Type B pancreatic cell (in vitro differentiated cells): ENCODE data around the gene PITRM1. TPM values are rescaled to one million over a fixed set of nuclear protein-coding genes. Genes with fewer than 3 reads are reported as not detected.

Source experiments
- DNase-seq: peaks from one replicate; pipeline ENCODE4 v3.0.0; 2021; ENCODE audit warnings: mixed read lengths; ENCODE audit not compliant: unreplicated experiment; ENCODE audit errors: extremely low spot score
- H3K27ac Mint-ChIP-seq: 2 replicates; pipeline ENCODE4 v1.8.0; 2021; ENCODE audit warnings: mild to moderate bottlenecking, mixed read lengths
- H3K27me3 Mint-ChIP-seq: 2 replicates; pipeline ENCODE4 v1.8.0; 2021; ENCODE audit warnings: mixed read lengths
- H3K36me3 Mint-ChIP-seq: 2 replicates; pipeline ENCODE4 v1.8.0; 2021; ENCODE audit warnings: mixed read lengths
- H3K4me1 Mint-ChIP-seq: one replicate; pipeline ENCODE4 v1.8.0; 2021; ENCODE audit warnings: mixed read lengths; ENCODE audit not compliant: unreplicated experiment
- H3K4me3 Mint-ChIP-seq: 2 replicates; pipeline ENCODE4 v1.8.0; 2021; ENCODE audit warnings: mild to moderate bottlenecking, mixed read lengths
- H3K9me3 Mint-ChIP-seq: 2 replicates; pipeline ENCODE4 v1.8.0; 2021; ENCODE audit warnings: mixed read lengths
- total RNA-seq: library from RNA; stranded (reverse); gene quantifications from 2 replicates; pipeline ENCODE4 v1.2.1, GENCODE V29; 2021; ENCODE audit warnings: low replicate concordance
- TF ChIP-seq, protein P1 (sequence below): fragments of 200-600 bp; sonication (generic); conservative IDR thresholded peaks from 2 replicates; pipeline ENCODE4 v1.5.0; 2021; ENCODE audit warnings: antibody characterized with exemption, mild to moderate bottlenecking

Gene PITRM1
- total RNA-seq, 1 donor from 2014 or later, result 62.3 TPM

GRCh38 chr10:3141351-3142005, 31.1 kb downstream of the PITRM1 start:
- no peaks in the 10 kb centered on the region for H3K9me3 Mint-ChIP-seq
- H3K4me3 Mint-ChIP-seq, result no peak overlapping the region
- no peaks in the 10 kb centered on the region for H3K27me3 Mint-ChIP-seq
- no peak overlapping the region for H3K27ac Mint-ChIP-seq
- no peaks in the 10 kb centered on the region for H3K4me1 Mint-ChIP-seq
- H3K36me3 Mint-ChIP-seq, result peaks cover 37% of the 10 kb centered on the region
- TF ChIP-seq, protein P1, sequence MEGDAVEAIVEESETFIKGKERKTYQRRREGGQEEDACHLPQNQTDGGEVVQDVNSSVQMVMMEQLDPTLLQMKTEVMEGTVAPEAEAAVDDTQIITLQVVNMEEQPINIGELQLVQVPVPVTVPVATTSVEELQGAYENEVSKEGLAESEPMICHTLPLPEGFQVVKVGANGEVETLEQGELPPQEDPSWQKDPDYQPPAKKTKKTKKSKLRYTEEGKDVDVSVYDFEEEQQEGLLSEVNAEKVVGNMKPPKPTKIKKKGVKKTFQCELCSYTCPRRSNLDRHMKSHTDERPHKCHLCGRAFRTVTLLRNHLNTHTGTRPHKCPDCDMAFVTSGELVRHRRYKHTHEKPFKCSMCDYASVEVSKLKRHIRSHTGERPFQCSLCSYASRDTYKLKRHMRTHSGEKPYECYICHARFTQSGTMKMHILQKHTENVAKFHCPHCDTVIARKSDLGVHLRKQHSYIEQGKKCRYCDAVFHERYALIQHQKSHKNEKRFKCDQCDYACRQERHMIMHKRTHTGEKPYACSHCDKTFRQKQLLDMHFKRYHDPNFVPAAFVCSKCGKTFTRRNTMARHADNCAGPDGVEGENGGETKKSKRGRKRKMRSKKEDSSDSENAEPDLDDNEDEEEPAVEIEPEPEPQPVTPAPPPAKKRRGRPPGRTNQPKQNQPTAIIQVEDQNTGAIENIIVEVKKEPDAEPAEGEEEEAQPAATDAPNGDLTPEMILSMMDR, result no peak
- no peak for DNase-seq

DNA sequence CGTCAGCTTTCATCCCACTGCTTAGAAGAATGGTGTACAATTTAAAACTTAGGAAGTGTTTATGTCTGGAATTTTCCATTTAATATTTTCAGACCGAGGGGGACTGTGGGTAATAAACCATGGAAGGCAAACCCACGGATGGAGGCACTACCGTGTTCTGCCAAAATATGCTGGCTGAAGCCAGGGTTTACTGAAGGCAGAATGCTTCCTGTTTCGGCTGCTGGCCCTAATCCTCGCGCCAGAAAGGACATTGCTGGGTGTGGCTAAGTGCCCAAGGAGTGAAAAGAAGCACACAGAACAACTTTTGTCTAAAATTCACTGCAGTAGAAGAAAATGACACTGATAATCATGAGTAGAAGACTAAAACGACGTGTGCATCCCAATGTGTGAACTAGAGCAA, 32.3 kb downstream of the PITRM1 start:
- peaks cover 33% of the 10 kb centered on the region for H3K36me3 Mint-ChIP-seq
- no peaks in the 10 kb centered on the region for H3K9me3 Mint-ChIP-seq
- no peak overlapping the region for H3K27ac Mint-ChIP-seq
- TF ChIP-seq, protein P1, result no peak
- H3K27me3 Mint-ChIP-seq, result no peaks in the 10 kb centered on the region
- no peak overlapping the region for H3K4me3 Mint-ChIP-seq
- H3K4me1 Mint-ChIP-seq, result no peaks in the 10 kb centered on the region
- DNase-seq, result no peak

DNA sequence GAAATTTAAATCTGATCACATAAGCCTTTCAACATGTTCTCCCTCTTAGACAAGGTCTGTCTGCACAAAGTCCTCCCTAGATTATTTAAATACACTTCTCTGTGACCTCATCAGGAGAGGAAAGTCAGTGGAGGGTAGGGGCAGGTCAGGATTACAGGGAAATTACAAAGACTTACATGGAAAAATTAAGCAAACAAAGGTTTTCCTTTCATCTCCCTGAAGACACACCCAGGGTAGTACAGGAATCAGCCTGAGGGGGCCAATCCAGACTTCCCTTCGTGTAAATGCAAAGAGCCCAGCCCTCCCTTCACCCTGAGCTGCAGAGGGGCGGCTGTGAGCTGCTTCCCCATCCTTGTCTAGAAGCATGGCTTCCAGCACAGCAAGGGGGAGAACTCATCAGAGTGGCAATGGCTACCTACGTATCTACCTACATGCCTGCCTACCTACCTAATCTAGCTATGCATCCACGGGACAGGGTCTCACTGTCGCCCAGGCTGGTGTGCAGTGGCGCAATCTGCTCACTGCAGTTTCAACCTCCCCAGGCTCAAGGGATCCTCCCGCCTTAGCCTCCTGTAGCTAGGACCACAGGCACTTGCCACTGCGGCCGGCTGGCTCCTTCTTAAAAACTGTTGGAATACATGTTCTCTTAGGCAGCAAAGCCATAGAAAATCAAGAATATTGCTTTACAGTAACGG, 33.2 kb downstream of the PITRM1 start:
- peaks cover 42% of the 10 kb centered on the region for H3K36me3 Mint-ChIP-seq
- H3K4me3 Mint-ChIP-seq, result no peak overlapping the region
- H3K4me1 Mint-ChIP-seq, result no peaks in the 10 kb centered on the region
- no peak overlapping the region for H3K27ac Mint-ChIP-seq
- no peaks in the 10 kb centered on the region for H3K9me3 Mint-ChIP-seq
- DNase-seq, result no peak
- no peaks in the 10 kb centered on the region for H3K27me3 Mint-ChIP-seq
- TF ChIP-seq, protein P1, result no peak

- Mint-ChIP-seq H3K36me3 (peaks cover 40% of the 10 kb centered on the region), H3K9me3 (no peaks in the 10 kb centered on the region), H3K27ac (no peak overlapping the region), H3K4me3 (no peak overlapping the region), H3K27me3 (no peaks in the 10 kb centered on the region), H3K4me1 (no peaks in the 10 kb centered on the region)
- no peak for DNase-seq
- TF ChIP-seq, protein P1, result no peak
Measured at GRCh38 chr10:3137958-3138726, 34.4 kb downstream of the PITRM1 start.

DNA sequence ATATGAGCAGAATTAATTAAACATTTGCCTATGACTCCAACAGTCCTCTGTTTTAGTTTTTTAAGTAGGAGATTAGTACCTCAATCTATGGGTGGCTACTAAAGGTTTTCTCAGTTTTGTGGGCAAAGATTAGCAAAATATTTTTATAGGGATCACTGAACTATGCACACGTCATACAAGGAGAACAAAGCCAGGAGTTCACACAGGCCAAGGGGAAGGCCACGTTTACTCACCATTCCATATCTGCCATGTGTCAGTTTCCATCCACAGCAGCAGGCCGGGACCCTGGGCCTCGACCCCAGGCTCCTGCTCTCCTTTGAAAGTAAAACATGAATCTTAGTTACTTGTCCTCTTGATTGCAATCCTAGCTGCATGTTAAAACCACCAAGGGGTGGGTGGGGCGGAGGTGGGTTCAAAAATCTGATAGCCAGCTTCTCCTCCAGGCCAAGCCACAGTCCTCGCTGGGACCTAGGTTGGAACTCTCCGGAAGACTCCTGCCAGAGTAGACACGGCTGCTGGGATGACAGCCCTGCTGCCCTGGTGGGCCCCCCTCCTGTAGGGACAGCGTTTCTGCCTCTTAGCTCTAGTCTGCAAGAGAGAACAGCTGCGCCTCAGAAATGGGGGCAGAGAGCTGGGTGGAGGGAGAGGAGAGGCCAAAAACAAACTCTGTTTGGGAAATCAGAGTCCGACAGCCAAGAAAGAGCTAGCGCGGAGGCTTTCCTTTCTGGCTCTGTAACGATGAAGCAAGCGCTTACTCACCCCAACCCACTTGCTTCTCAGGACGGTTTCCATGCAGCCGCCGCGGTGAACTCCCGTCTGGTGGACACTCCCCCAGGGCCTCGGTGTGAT, 35.6 kb downstream of the PITRM1 start:
- peaks cover 43% of the 10 kb centered on the region for H3K36me3 Mint-ChIP-seq
- H3K27me3 Mint-ChIP-seq, result no peaks in the 10 kb centered on the region
- no peaks in the 10 kb centered on the region for H3K9me3 Mint-ChIP-seq
- H3K4me3 Mint-ChIP-seq, result no peak overlapping the region
- TF ChIP-seq, protein P1, result no peak
- H3K4me1 Mint-ChIP-seq, result no peaks in the 10 kb centered on the region
- H3K27ac Mint-ChIP-seq, result no peak overlapping the region
- DNase-seq, result no peak
